NB4 (cell line): Measurements from ENCODE around the gene C16orf96.

ENCODE experiments used
- DNase-seq: peaks from one replicate; pipeline ENCODE4 v3.0.0; 2010; ENCODE audit warnings: low read depth
- H3K4me3 ChIP-seq: one replicate; pipeline ENCODE4 v1.5.1; 2011; ENCODE audit warnings: mild to moderate bottlenecking, low read depth, low read length, moderate library complexity
- CTCF ChIP-seq: IDR thresholded peaks from one replicate; pipeline ENCODE4 v1.5.1; 2012; ENCODE audit warnings: low read depth, low read length
- MYC ChIP-seq: IDR thresholded peaks from 2 replicates; pipeline ENCODE4 v1.6.1; 2011; ENCODE audit warnings: low read depth, low read length
- POLR2A ChIP-seq: IDR thresholded peaks from 2 replicates; pipeline ENCODE4 v1.6.1; 2011; ENCODE audit warnings: mild to moderate bottlenecking; ENCODE audit not compliant: insufficient read length; ENCODE audit errors: extremely low read depth
- TF ChIP-seq, protein P1 (sequence below): IDR thresholded peaks from 2 replicates; pipeline ENCODE4 v1.6.1; 2011; ENCODE audit warnings: low read depth, low read length

Gene C16orf96

DNA sequence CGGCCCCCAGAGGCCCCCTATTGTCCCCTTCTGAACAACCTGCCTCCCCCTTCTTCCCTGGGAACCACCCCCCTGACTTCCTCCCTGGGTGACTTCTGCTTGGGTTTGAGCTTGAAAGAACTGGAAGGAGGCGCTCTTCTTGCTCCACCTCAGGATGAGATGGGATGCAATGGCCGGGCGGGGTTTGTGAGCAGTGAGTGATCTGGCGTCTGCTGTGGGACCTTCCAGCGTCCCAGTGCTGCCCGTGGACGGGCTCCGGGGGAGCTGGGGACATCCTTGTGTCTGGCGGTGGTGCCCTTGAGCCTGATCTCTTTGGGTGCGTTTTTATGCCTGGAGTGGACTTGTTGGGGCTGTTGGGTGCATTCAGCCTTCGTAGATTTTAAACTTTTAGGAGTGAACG, 80.1 kb downstream of the C16orf96 start:
- DNase-seq = no peak
- TF ChIP-seq CTCF = no peak
- TF ChIP-seq POLR2A = no peak
- TF ChIP-seq, protein P1, sequence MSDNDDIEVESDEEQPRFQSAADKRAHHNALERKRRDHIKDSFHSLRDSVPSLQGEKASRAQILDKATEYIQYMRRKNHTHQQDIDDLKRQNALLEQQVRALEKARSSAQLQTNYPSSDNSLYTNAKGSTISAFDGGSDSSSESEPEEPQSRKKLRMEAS = no peak
- TF ChIP-seq MYC = no peak

GRCh38 chr16:4637501-4638166, 81.5 kb downstream of the C16orf96 start:
- TF ChIP-seq, protein P1 = no peak
- TF ChIP-seq MYC = no peak
- TF ChIP-seq CTCF = no peak
- no peak for TF ChIP-seq POLR2A
- no peak overlapping the region for H3K4me3 ChIP-seq
- DNase-seq = no peak

More for the DNA sequence above, 80.1 kb downstream of the C16orf96 start:
- H3K4me3 ChIP-seq = no peak overlapping the region

DNA sequence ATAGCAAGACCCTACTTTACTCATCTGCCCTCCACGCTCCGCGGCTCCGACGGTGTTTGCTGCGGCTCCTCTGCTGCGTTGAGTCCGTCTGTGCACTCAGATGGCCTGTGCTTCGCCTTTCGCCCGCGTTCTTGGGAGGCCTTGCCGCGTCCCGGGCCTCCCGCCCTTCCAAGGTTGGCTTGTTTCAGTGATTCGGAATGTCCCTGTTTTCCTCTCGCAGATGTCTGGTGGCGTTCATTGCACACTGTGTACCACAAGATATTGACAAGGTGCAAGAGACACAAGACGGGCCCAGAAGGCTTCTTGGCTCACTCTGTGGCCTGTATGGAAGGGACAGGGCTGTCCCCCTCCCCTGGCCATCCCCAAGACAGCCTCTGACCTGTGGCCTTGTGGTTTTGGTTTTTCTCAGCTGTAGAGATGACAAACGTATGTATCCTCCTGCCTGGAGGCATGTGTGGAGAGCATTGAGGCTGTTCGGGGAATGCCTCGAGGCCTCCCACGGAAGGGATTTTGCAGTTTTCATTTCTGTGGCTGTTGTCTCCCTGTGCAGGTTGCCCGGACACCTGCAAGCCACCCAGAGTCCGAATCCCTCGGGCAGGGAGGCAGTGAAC, 83.9 kb downstream of the C16orf96 start:
- TF ChIP-seq, protein P1 = no peak
- TF ChIP-seq POLR2A (no peak), CTCF (no peak), MYC (no peak)
- DNase-seq = no peak
- no peak overlapping the region for H3K4me3 ChIP-seq

- no peak overlapping the region for H3K4me3 ChIP-seq
- no peak for TF ChIP-seq CTCF
- no peak for TF ChIP-seq POLR2A
- no peak for TF ChIP-seq MYC
- TF ChIP-seq, protein P1 = no peak
- no peak for DNase-seq
These were observed 84.6 kb downstream of the C16orf96 start for GRCh38 chr16:4640572-4641305.

GRCh38 chr16:4641306-4641687, 85.2 kb downstream of the C16orf96 start:
- TF ChIP-seq CTCF (no peak), POLR2A (no peak), MYC (no peak)
- TF ChIP-seq, protein P1 = no peak
- no peak for DNase-seq
- no peak overlapping the region for H3K4me3 ChIP-seq
